MG63 (cell line): ENCODE measurements around the gene FOSB. TPM values are rescaled to one million over a fixed set of nuclear protein-coding genes. Genes with fewer than 3 reads are reported as not detected.

Experiments used
- DNase-seq: peaks from one replicate; pipeline ENCODE4 v3.0.0-alpha.2; 2020
- H3K27me3 ChIP-seq: fragments of 250-450 bp; sonication (Bioruptor Pico); 2 replicates; pipeline ENCODE4 v1.5.1; 2020; ENCODE audit warnings: mild to moderate bottlenecking, moderate library complexity
- H3K36me3 ChIP-seq: fragments of 250-450 bp; sonication (Bioruptor Pico); 2 replicates; pipeline ENCODE4 v1.5.1; 2020; ENCODE audit warnings: mild to moderate bottlenecking, moderate library complexity
- H3K4me3 ChIP-seq: fragments of 250-450 bp; sonication (Bioruptor Pico); 2 replicates; pipeline ENCODE4 v1.5.1; 2020; ENCODE audit warnings: mild to moderate bottlenecking, moderate library complexity
- H3K9me3 ChIP-seq: fragments of 250-450 bp; sonication (Bioruptor Pico); 2 replicates; pipeline ENCODE4 v1.5.1; 2020; ENCODE audit warnings: mild to moderate bottlenecking, moderate library complexity
- total RNA-seq: library from RNA; depleted of rRNA; stranded (reverse); fragments of >200 nt; shearing (Covaris generic); gene quantifications from 2 replicates; pipeline ENCODE4 v1.2.3, GENCODE V29; 2014; ENCODE audit warnings: low replicate concordance

FOSB gene
- total RNA-seq, 1 experiment from 2014 or later: 0.33 TPM

GRCh38 chr19:45439569-45440258 lies 28.1 kb upstream of the FOSB start:
- Histone ChIP-seq H3K36me3 (no peaks in the 10 kb centered on the region), H3K27me3 (no peaks in the 10 kb centered on the region), H3K4me3 (peak overlapping the region; percentile 57), H3K9me3 (no peaks in the 10 kb centered on the region)
- DNase-seq: peak; percentile 84

GRCh38 chr19:45440259-45440638 lies 27.5 kb upstream of the FOSB start:
- H3K4me3 ChIP-seq: peak overlapping the region; percentile 57
- no peaks in the 10 kb centered on the region for H3K9me3 ChIP-seq
- no peaks in the 10 kb centered on the region for H3K36me3 ChIP-seq
- DNase-seq: no peak
- no peaks in the 10 kb centered on the region for H3K27me3 ChIP-seq

GRCh38 chr19:45440873-45441654 lies 26.7 kb upstream of the FOSB start:
- Histone ChIP-seq H3K27me3 (no peaks in the 10 kb centered on the region), H3K4me3 (no peak overlapping the region)
- DNase-seq: peak; percentile 41

DNA sequence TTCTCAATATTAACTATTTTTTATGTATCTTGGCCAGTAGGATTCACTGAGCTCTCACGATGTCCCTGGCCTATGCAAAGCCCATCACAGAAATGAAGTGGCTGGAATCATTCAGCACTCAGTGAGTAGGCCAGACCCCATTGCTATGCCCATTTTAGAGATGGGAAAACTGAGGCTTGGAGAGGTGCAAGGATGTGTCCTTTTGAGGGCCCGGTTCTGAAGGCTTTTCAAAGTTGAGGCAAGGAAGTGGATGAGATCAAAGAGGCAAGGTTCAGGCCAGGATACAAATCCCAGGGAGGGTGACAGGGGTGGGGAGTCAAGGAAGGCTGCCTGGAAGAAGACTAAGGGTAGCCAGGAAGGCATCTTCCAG lies 25.4 kb upstream of the FOSB start:
- Histone ChIP-seq H3K36me3 (no peaks in the 10 kb centered on the region), H3K4me3 (no peak overlapping the region), H3K9me3 (no peaks in the 10 kb centered on the region), H3K27me3 (no peaks in the 10 kb centered on the region)
- DNase-seq: no peak

More at GRCh38 chr19:45440873-45441654, 26.7 kb upstream of the FOSB start:
- no peaks in the 10 kb centered on the region for H3K36me3 ChIP-seq
- no peaks in the 10 kb centered on the region for H3K9me3 ChIP-seq

DNA sequence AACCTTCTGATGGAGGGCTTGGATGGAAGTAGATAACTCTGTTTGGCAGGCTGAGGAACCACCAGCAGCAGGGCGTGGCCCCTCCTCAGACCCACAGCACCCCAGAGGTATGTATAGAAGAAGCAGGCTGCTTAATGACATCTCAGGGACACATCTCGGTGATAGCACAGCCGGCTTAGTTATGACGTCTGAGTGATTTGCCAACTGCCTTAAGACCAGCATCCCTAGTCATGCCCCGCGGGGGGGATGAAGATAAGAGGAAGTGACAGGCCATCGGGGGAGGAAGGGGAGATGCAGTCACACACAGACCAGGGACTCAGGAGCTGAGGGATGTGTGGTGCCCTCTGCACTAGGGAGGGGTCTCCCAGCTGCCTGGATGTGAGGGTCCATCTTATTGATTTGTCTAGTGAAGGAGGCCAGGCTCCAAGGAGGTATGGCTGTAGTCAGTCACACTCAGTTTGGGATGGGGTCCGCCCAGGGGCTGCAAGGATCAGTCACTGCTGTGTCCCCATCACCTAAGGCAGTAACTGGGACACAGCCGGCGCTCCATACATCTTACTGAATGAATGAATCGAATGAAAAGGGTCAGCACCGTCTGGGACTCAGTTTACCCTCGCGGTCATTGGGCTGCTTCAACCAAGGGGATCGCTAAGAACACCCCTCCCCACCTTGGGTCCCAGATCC lies 24.9 kb upstream of the FOSB start:
- H3K36me3 ChIP-seq: no peaks in the 10 kb centered on the region
- DNase-seq: no peak
- no peaks in the 10 kb centered on the region for H3K27me3 ChIP-seq
- H3K4me3 ChIP-seq: peak overlapping the region; percentile 48
- H3K9me3 ChIP-seq: no peaks in the 10 kb centered on the region

DNA sequence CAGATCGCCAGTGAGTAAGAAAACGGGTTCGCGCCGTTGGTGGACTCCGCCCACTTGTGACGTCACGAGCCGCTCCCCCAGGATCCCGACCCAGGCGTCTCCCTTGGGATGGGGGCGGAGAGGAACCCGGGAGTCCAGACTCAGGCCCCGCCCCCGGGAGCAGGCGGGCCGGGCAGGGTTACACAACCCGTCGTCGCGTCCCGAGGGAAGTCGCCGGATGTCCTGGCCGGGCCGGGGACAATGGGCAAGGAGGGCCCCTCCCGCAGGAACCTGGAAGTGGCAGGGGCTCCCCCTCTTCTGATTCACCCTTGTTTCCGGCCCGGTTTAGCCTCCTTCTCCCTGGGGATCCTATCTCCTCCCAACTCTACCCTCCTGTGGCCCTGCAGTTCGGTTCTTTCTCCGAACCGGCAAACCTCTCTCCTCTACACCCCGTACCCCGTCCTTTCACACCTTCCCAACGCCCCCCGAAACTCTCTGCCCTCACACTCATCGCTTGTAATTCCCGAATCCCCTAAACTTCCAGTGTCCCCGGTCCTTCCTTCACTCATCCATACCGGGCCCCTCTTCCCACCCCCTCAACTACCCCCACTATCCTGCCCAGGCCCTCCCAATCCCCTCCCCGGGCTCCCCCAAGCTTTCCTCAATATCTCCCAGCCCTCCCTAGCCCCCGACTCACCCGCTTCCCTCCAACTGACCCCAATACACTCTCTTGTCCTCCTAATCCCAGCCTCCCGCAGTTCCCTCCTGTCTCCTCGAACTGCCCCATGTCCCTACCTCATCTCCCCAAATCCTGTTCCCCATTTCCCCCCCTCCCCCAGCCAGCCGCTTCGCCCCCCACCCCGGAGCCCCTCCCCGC lies 24.1 kb upstream of the FOSB start:
- DNase-seq: peak; percentile 95
- H3K9me3 ChIP-seq: no peaks in the 10 kb centered on the region

DNA sequence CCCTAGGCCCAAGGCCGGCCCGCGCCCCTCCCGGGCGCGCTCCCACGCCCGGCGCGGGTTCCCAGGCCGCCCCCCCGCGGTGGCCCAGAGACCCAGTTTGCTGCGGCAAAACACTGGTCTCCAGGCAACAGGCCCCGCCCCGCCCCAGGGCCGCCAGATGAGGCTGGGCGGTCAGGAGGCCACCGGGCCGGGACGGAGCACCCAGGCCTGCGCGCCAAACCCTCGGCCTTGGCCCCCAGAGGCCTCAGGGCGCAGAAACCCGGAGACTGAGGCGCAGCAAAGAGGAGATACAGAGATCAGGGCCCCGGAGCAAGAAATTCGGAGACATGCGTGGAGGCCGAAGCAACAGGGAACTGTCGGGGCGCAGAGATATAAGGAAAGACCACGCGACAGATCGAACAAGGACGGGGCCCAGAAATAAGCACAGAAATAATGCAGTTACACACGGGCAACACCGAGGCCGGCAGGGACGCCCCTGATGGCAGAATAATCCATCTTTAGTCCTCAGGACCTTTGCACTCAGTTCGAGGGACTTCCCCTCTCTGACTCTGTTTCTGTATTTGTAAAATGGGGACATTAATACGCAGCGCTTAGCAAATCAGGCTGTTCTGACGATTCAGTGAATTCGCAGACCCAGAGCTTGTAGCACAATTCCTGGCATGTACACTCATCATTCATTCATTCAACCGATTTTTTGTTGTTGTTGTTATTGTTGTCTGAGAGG lies 23.3 kb upstream of the FOSB start:
- Histone ChIP-seq H3K36me3 (no peaks in the 10 kb centered on the region), H3K4me3 (no peak overlapping the region), H3K9me3 (no peaks in the 10 kb centered on the region), H3K27me3 (no peaks in the 10 kb centered on the region)
- peak; percentile 86 for DNase-seq

More for the DNA sequence above, 24.1 kb upstream of the FOSB start:
- Histone ChIP-seq H3K36me3 (no peaks in the 10 kb centered on the region), H3K27me3 (no peaks in the 10 kb centered on the region), H3K4me3 (peak overlapping the region; percentile 48)

- no peaks in the 10 kb centered on the region for H3K9me3 ChIP-seq
- no peak for DNase-seq
- H3K27me3 ChIP-seq: no peaks in the 10 kb centered on the region
- no peaks in the 10 kb centered on the region for H3K36me3 ChIP-seq
- no peak overlapping the region for H3K4me3 ChIP-seq
Observed at GRCh38 chr19:45445139-45445538, 22.7 kb upstream of the FOSB start.

DNA sequence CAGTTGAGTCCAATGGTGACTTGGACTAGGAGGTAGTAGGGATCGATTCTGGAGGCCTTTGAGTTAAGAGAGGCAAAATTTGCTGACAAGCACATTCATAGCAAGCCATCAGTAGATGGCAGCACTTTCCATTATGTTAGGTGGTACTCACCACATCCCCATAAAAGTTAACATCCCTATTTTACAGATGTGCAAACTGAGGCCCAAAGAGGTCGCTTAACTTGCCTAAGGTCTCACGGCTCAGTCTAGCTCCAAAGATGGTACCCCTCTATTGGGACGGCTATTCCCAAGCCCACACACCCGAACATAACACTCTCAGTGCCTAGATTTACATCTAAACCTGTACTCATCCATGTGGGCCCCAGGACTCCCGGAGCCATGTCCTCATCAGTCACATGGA lies 21.5 kb upstream of the FOSB start:
- H3K36me3 ChIP-seq: no peaks in the 10 kb centered on the region
- H3K9me3 ChIP-seq: no peaks in the 10 kb centered on the region
- no peak for DNase-seq
- no peak overlapping the region for H3K4me3 ChIP-seq
- H3K27me3 ChIP-seq: no peaks in the 10 kb centered on the region

GRCh38 chr19:45446944-45447343 lies 20.9 kb upstream of the FOSB start:
- DNase-seq: no peak
- Histone ChIP-seq H3K27me3 (no peaks in the 10 kb centered on the region), H3K4me3 (no peak overlapping the region), H3K36me3 (no peaks in the 10 kb centered on the region), H3K9me3 (no peaks in the 10 kb centered on the region)

- H3K36me3 ChIP-seq: no peaks in the 10 kb centered on the region
- H3K27me3 ChIP-seq: no peaks in the 10 kb centered on the region
- no peak overlapping the region for H3K4me3 ChIP-seq
- DNase-seq: no peak
- no peaks in the 10 kb centered on the region for H3K9me3 ChIP-seq
Observed at GRCh38 chr19:45448425-45448756, 19.4 kb upstream of the FOSB start.

- DNase-seq: no peak
- Histone ChIP-seq H3K4me3 (no peak overlapping the region), H3K27me3 (no peaks in the 10 kb centered on the region), H3K9me3 (no peaks in the 10 kb centered on the region), H3K36me3 (no peaks in the 10 kb centered on the region)
Observed at GRCh38 chr19:45448887-45449299, 18.9 kb upstream of the FOSB start.

DNA sequence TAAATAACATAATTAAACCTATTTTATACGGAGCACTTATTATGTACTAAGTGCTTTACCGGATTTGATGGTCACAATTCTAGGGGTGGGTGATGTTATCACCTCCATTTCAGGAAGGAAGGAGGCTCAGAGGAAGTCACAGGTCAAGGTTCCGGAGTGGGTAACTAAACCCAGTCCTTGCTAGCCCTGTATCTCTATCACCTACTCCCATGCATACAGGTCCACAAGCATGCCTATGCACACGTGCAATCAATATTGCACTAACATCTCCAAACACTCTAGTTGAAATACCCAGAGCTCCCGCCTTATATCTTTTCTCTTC lies 17.8 kb upstream of the FOSB start:
- Histone ChIP-seq H3K9me3 (no peaks in the 10 kb centered on the region), H3K27me3 (no peaks in the 10 kb centered on the region), H3K36me3 (no peaks in the 10 kb centered on the region), H3K4me3 (peak overlapping the region; percentile 70)
- no peak for DNase-seq

GRCh38 chr19:45451131-45451849 lies 16.5 kb upstream of the FOSB start:
- no peak for DNase-seq
- no peaks in the 10 kb centered on the region for H3K36me3 ChIP-seq
- H3K9me3 ChIP-seq: no peaks in the 10 kb centered on the region
- H3K4me3 ChIP-seq: peak overlapping the region; percentile 70
- no peaks in the 10 kb centered on the region for H3K27me3 ChIP-seq

GRCh38 chr19:45451850-45452387 lies 15.9 kb upstream of the FOSB start:
- DNase-seq: no peak
- Histone ChIP-seq H3K36me3 (no peaks in the 10 kb centered on the region), H3K4me3 (no peak overlapping the region), H3K27me3 (no peaks in the 10 kb centered on the region), H3K9me3 (no peaks in the 10 kb centered on the region)
